VCaP (cell line): ENCODE measurements around the gene MLLT10.

ENCODE experiments used
- H3K27ac ChIP-seq: fragments of 450-650 bp; 2 replicates; pipeline ENCODE4 v1.5.1; 2017
- CTCF ChIP-seq: fragments of 450-650 bp; conservative IDR thresholded peaks from 2 replicates; pipeline ENCODE4 v1.5.1; 2017; ENCODE audit warnings: mild to moderate bottlenecking, moderate library complexity

Gene MLLT10

GRCh38 chr10:21533467-21534279 is at the start of gene MLLT10:
Gene MLLT10, plus strand, starts transcription at chr10:21534232. Its CDS starts 413 bp downstream, at chr10:21534645.
- no peak; the same call in 1 of the 2 replicates for TF ChIP-seq CTCF
- H3K27ac ChIP-seq, result peak within 1 kb of the TSS; percentile 95

- no peak for TF ChIP-seq CTCF
- no peak overlapping the region for H3K27ac ChIP-seq
These were observed 46.4 kb upstream of the MLLT10 start for GRCh38 chr10:21487416-21488180.

GRCh38 chr10:21488246-21488956 is 45.6 kb upstream of the MLLT10 start:
- H3K27ac ChIP-seq, result no peak overlapping the region
- no peak for TF ChIP-seq CTCF

GRCh38 chr10:21488957-21489446 is 45.0 kb upstream of the MLLT10 start:
- no peak for TF ChIP-seq CTCF
- H3K27ac ChIP-seq, result no peak overlapping the region

GRCh38 chr10:21490028-21490710 is 43.9 kb upstream of the MLLT10 start:
- no peak for TF ChIP-seq CTCF
- no peak overlapping the region for H3K27ac ChIP-seq

- no peak for TF ChIP-seq CTCF
These were observed 43.3 kb upstream of the MLLT10 start for GRCh38 chr10:21490711-21491105.

More at GRCh38 chr10:21490711-21491105, 43.3 kb upstream of the MLLT10 start:
- H3K27ac ChIP-seq, result no peak overlapping the region
